Measurements from ENCODE around the gene LZTR1. TPM values are rescaled to one million over a fixed set of nuclear protein-coding genes. Genes with fewer than 3 reads are reported as not detected.
"Not testable (repeated sequence)": the region's sequence is repeated elsewhere in the genome, so short reads cannot be mapped to it uniquely, and the experiment has no call there.

LZTR1 gene
- total RNA-seq, 1 experiment from 2014 or later, result 37.2 TPM

DNA sequence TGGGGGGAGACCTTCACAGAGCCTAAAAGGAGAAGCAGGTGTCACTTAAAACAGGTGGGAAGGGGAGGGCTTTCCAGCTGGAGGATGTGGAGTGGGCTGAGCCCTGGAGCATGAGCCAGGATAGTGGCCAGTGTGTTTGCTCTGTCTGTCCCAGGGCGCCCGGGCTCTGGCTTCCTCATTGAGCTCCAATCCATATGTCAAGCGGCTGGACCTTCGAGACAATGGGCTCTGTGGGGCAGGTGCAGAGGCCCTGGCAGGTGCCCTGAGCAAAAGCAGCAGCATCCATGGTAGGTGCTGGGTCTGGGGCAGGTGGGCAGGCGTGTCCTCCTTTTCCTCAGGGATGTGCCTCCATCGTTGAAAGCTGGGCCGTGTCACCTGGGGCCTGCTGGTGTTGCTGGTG is 65.6 kb downstream of the LZTR1 start:
- Histone ChIP-seq H3K27me3 (replicated peaks; ENCODE audit: control insufficient read depth, insufficient read depth, low read length) (no peaks in the 10 kb centered on the region), H3K9me3 (no peaks in the 10 kb centered on the region), H3K4me3 (ENCODE audit: low read depth, low read length) (no peak overlapping the region), H3K4me1 (peaks cover 7% of the 10 kb centered on the region; the same call in 1 of the 2 replicates), H3K36me3 (ENCODE audit: control insufficient read depth, insufficient read depth, low read length) (no peaks in the 10 kb centered on the region)
- no peak for DNase-seq
- ChIA-PET CTCF (no interaction called here), POLR2A (no interaction called here)
- intact Hi-C loops (cut with micrococcal nuclease; ENCODE audit: unreplicated experiment), result no loop called here
- Mint-ChIP-seq H3K27ac (ENCODE audit: unreplicated experiment) (no peak overlapping the region), H3K27me3 (ENCODE audit: insufficient read depth, unreplicated experiment) (no peaks in the 10 kb centered on the region), H3K4me3 (ENCODE audit: unreplicated experiment) (no peak overlapping the region), H3K4me1 (ENCODE audit: low read depth, unreplicated experiment) (peaks cover 22% of the 10 kb centered on the region), H3K36me3 (ENCODE audit: insufficient read depth, unreplicated experiment) (peaks cover 11% of the 10 kb centered on the region), H3K9me3 (ENCODE audit: unreplicated experiment) (no peaks in the 10 kb centered on the region)
- BruUV-seq (replicated peaks), result no TSS peak
- TF ChIP-seq, protein P1, sequence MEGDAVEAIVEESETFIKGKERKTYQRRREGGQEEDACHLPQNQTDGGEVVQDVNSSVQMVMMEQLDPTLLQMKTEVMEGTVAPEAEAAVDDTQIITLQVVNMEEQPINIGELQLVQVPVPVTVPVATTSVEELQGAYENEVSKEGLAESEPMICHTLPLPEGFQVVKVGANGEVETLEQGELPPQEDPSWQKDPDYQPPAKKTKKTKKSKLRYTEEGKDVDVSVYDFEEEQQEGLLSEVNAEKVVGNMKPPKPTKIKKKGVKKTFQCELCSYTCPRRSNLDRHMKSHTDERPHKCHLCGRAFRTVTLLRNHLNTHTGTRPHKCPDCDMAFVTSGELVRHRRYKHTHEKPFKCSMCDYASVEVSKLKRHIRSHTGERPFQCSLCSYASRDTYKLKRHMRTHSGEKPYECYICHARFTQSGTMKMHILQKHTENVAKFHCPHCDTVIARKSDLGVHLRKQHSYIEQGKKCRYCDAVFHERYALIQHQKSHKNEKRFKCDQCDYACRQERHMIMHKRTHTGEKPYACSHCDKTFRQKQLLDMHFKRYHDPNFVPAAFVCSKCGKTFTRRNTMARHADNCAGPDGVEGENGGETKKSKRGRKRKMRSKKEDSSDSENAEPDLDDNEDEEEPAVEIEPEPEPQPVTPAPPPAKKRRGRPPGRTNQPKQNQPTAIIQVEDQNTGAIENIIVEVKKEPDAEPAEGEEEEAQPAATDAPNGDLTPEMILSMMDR (IDR thresholded peaks at IDR 0.05; ENCODE audit: insufficient read depth in 1 of 2, low read depth in 1 of 2, low read length in 1 of 2, severe bottlenecking in 1 of 2, unreplicated experiment in 1 of 2), result no peak

DNA sequence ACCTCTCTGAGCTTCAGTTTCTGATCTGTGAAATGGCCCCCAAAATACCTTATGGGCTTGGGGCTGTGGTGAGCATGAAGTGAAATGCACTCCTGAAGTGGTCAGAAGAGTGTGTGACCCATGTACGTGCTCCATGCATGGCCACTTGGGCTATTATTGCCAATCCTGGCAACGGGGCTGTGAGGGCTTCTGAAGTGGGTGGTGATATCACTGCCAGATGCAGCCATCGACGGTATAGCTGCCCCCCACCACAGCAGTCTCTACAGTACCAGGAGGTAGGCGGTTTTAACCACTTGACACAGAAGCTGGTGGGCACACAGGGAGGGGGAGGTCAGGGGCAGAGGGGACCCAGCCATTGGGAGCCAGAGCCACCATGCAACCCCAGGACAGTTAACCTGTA is 66.4 kb downstream of the LZTR1 start:
- H3K36me3 Mint-ChIP-seq (ENCODE audit: insufficient read depth, unreplicated experiment), result peaks cover 11% of the 10 kb centered on the region
- DNase-seq; CTCF ChIA-PET; H3K4me3 Mint-ChIP-seq (ENCODE audit: unreplicated experiment); BruUV-seq (replicated peaks); H3K36me3 ChIP-seq (ENCODE audit: control insufficient read depth, insufficient read depth, low read length); H3K27me3 ChIP-seq (replicated peaks; ENCODE audit: control insufficient read depth, insufficient read depth, low read length); H3K9me3 ChIP-seq; H3K27me3 Mint-ChIP-seq (ENCODE audit: insufficient read depth, unreplicated experiment); H3K4me3 ChIP-seq (ENCODE audit: low read depth, low read length); H3K27ac Mint-ChIP-seq (ENCODE audit: unreplicated experiment); H3K9me3 Mint-ChIP-seq (ENCODE audit: unreplicated experiment); H3K4me1 ChIP-seq; intact Hi-C loops (cut with micrococcal nuclease; ENCODE audit: unreplicated experiment); POLR2A ChIA-PET: not testable (repeated sequence)
- peaks cover 17% of the 10 kb centered on the region for H3K4me1 Mint-ChIP-seq (ENCODE audit: low read depth, unreplicated experiment)

Small RNAs within 50 kb of the gene (microRNA-seq; reads per million reads assigned to microRNA genes)
- gene MIR649, result not detected

Other genes starting within 250 kb of the LZTR1 start
- 1.3 and 1.5 TPM in 2 replicates for gene SERPIND1, start 208.2 kb upstream of the LZTR1 start, total RNA-seq (2022)
- gene PI4KA, start 123.5 kb upstream of the LZTR1 start, total RNA-seq (2022), result 66.9 and 67.2 TPM in 2 replicates
- gene SNAP29, start 123.3 kb upstream of the LZTR1 start, total RNA-seq (2022), result 26.2 and 26.8 TPM in 2 replicates
- gene CRKL, start 64.9 kb upstream of the LZTR1 start, total RNA-seq (2022), result 76.0 and 82.7 TPM in 2 replicates
- 0.73 and 3.0 TPM in 2 replicates for gene AIFM3, start 15.0 kb upstream of the LZTR1 start, total RNA-seq (2022)
- 29.1 and 30.6 TPM in 2 replicates for gene THAP7, start 19.8 kb downstream of the LZTR1 start, total RNA-seq (2022)
- gene P2RX6, start 32.9 kb downstream of the LZTR1 start, total RNA-seq (2022), result 0.11 TPM in 1 of 2 replicates, not detected in the other
- 1.9 and 2.1 TPM in 2 replicates for gene SLC7A4, start 50.3 kb downstream of the LZTR1 start, total RNA-seq (2022)
- not detected in 2 replicates for gene LRRC74B, start 63.6 kb downstream of the LZTR1 start, total RNA-seq (2022)

Data from Caco-2 (cell line).